Fibroblast of lung (primary cell): ENCODE data around the gene PXDN. TPM values are rescaled to one million over a fixed set of nuclear protein-coding genes. Genes with fewer than 3 reads are reported as not detected.
A peak's percentile ranks its signal among the peaks of the same experiment; 100 is the strongest.

Experiments used
- DNase-seq, 2 donors: peaks; one replicate each; pipeline versions ENCODE4 v3.0.0 to v3.0.0-alpha.2; 2010; ENCODE audit warnings: low read depth in 2 of 2
- H2AFZ ChIP-seq: 2 replicates; pipeline ENCODE4 v1.5.1; 2012; ENCODE audit warnings: low read length, control low read depth, inconsistent platforms
- H3K27ac ChIP-seq: 2 replicates; pipeline ENCODE4 v1.5.1; 2011; ENCODE audit warnings: low read length, control low read depth; ENCODE audit not compliant: insufficient read depth
- H3K27me3 ChIP-seq: 2 replicates; pipeline ENCODE4 v1.5.1; 2011; ENCODE audit warnings: mild to moderate bottlenecking, low read length; ENCODE audit not compliant: control insufficient read depth, insufficient read depth
- H3K36me3 ChIP-seq: 2 replicates; pipeline ENCODE4 v1.5.1; 2011; ENCODE audit warnings: low read length; ENCODE audit not compliant: control insufficient read depth, insufficient read depth
- H3K4me1 ChIP-seq: 2 replicates; pipeline ENCODE4 v1.5.1; 2011; ENCODE audit warnings: low read length; ENCODE audit not compliant: control insufficient read depth, insufficient read depth; ENCODE audit errors: extremely low read depth
- H3K4me2 ChIP-seq: 2 replicates; pipeline ENCODE4 v1.5.1; 2011; ENCODE audit warnings: low read length, control low read depth; ENCODE audit not compliant: insufficient read depth; ENCODE audit errors: extremely low read depth
- H3K4me3 ChIP-seq, 4 experiments: fragments of 200-600 bp in 1 of 4; sonication (generic) in 1 of 4; replicated peaks in 1 of 4; 2 replicates each; pipeline ENCODE4 v1.5.1; 2011 to 2016; ENCODE audit warnings: low read length in 4 of 4, low read depth in 3 of 4, mild to moderate bottlenecking in 3 of 4, control low read depth in 2 of 4, inconsistent platforms in 1 of 4, mixed read lengths in 1 of 4; ENCODE audit not compliant: insufficient read depth in 1 of 4; ENCODE audit errors: control extremely low read depth in 1 of 4
- H3K79me2 ChIP-seq: 2 replicates; pipeline ENCODE4 v1.5.1; 2012; ENCODE audit warnings: mild to moderate bottlenecking, low read length, inconsistent platforms; ENCODE audit not compliant: control insufficient read depth, insufficient read depth
- H3K9ac ChIP-seq: 2 replicates; pipeline ENCODE4 v1.5.1; 2011; ENCODE audit warnings: mild to moderate bottlenecking, low read length, control low read depth; ENCODE audit not compliant: insufficient read depth
- H3K9me3 ChIP-seq: 2 replicates; pipeline ENCODE4 v1.5.1; 2012; ENCODE audit warnings: low read depth, low read length; ENCODE audit not compliant: control insufficient read depth, insufficient read depth
- H4K20me1 ChIP-seq: 2 replicates; pipeline ENCODE4 v1.5.1; 2011; ENCODE audit warnings: low read length; ENCODE audit not compliant: control insufficient read depth, insufficient read depth; ENCODE audit errors: extremely low read depth
- CTCF ChIP-seq, 2 donors: IDR thresholded peaks in 1 of 2; conservative IDR thresholded peaks in 1 of 2; 1 replicate in 1 of 2; 2 replicates in 1 of 2; pipeline ENCODE4 v1.5.1; 2011 to 2012; ENCODE audit warnings: low read length in 2 of 2, control low read depth in 1 of 2, inconsistent platforms in 1 of 2, low read depth in 1 of 2, mild to moderate bottlenecking in 1 of 2
- EZH2 ChIP-seq: IDR thresholded peaks from 2 replicates; pipeline ENCODE4 v1.5.1; 2012; ENCODE audit warnings: low read length, control low read depth, mild to moderate bottlenecking; ENCODE audit errors: missing control alignments
- polyA plus RNA-seq, 2 donors: library from polyadenylated mRNA; depleted of rRNA in 1 of 2; stranded (reverse) in 1 of 2; unstranded in 1 of 2; fragments of >200 nt; gene quantifications; 2 replicates each; pipeline ENCODE4 v1.2.1, GENCODE V29; 2011 to 2012; ENCODE audit warnings: missing spikeins in 1 of 2
- total RNA-seq: library from RNA; depleted of rRNA; stranded (reverse); fragments of >200 nt; gene quantifications from 2 replicates; pipeline ENCODE4 v1.2.1, GENCODE V29; 2014

Gene PXDN
- total and polyA plus RNA-seq, 2 donors (not counting 1 experiment from before 2014, with no cell fraction given) = 153 to 298 TPM

- Histone ChIP-seq H3K27ac (peak overlapping the region; percentile 9), H3K4me1 (peaks cover 15% of the 10 kb centered on the region), H3K9ac (no peak overlapping the region), H4K20me1 (peaks cover 3% of the 10 kb centered on the region), H3K36me3 (no peaks in the 10 kb centered on the region), H3K79me2 (peaks cover 58% of the 10 kb centered on the region), H2AFZ (no peak overlapping the region), H3K4me3 (no peak overlapping the region), H3K4me2 (peak overlapping the region; percentile 52), H3K27me3 (no peaks in the 10 kb centered on the region), H3K9me3 (no peaks in the 10 kb centered on the region)
- DNase-seq = no peak
- TF ChIP-seq CTCF (conservative IDR thresholded peaks at IDR 0.05 in 1 of 2, IDR thresholded peaks at IDR 0.05 in 1 of 2; ENCODE audit: low read depth in 1 of 2, low read length in 2 of 2) (no peak), EZH2 (no peak)
These were observed 28.9 kb downstream of the PXDN start for GRCh38 chr2:1715184-1716013.

- Histone ChIP-seq H3K4me2 (no peak overlapping the region), H2AFZ (no peak overlapping the region), H3K4me1 (peaks cover 19% of the 10 kb centered on the region), H3K9ac (no peak overlapping the region), H3K79me2 (peaks cover 63% of the 10 kb centered on the region), H3K36me3 (no peaks in the 10 kb centered on the region), H3K4me3 (no peak overlapping the region), H3K9me3 (no peaks in the 10 kb centered on the region), H4K20me1 (peaks cover 3% of the 10 kb centered on the region), H3K27ac (peak overlapping the region; percentile 4), H3K27me3 (no peaks in the 10 kb centered on the region)
- TF ChIP-seq EZH2 (no peak), CTCF (conservative IDR thresholded peaks at IDR 0.05 in 1 of 2, IDR thresholded peaks at IDR 0.05 in 1 of 2; ENCODE audit: low read depth in 1 of 2, low read length in 2 of 2) (no peak)
- no peak for DNase-seq
These were observed 29.8 kb downstream of the PXDN start for GRCh38 chr2:1714291-1715064.

- TF ChIP-seq CTCF (conservative IDR thresholded peaks at IDR 0.05 in 1 of 2, IDR thresholded peaks at IDR 0.05 in 1 of 2; ENCODE audit: low read depth in 1 of 2, low read length in 2 of 2) (no peak), EZH2 (no peak)
- Histone ChIP-seq H3K4me1 (peaks cover 21% of the 10 kb centered on the region), H3K27ac (no peak overlapping the region), H4K20me1 (peaks cover 3% of the 10 kb centered on the region), H3K79me2 (peaks cover 60% of the 10 kb centered on the region), H3K36me3 (no peaks in the 10 kb centered on the region), H3K4me3 (no peak overlapping the region), H2AFZ (no peak overlapping the region), H3K4me2 (no peak overlapping the region), H3K9me3 (no peaks in the 10 kb centered on the region), H3K27me3 (no peaks in the 10 kb centered on the region), H3K9ac (no peak overlapping the region)
- DNase-seq = no peak
These were observed 30.5 kb downstream of the PXDN start for GRCh38 chr2:1713839-1714236.
